Measurements from ENCODE around the gene KIFAP3.
"Not testable (repeated sequence)": the region's sequence is repeated elsewhere in the genome, so short reads cannot be mapped to it uniquely, and the experiment has no call there.

KIFAP3 gene

GRCh38 chr1:169928438-169929209, 145.9 kb downstream of the KIFAP3 start:
- no peak for FAIRE-seq

GRCh38 chr1:169925505-169926482, 148.7 kb downstream of the KIFAP3 start:
- no peak for DNase-seq (ENCODE audit: insufficient read length, low spot score)
- FAIRE-seq = no peak

More at GRCh38 chr1:169928438-169929209, 145.9 kb downstream of the KIFAP3 start:
- peak; percentile 24 for DNase-seq (ENCODE audit: insufficient read length, low spot score)

GRCh38 chr1:169924829-169925228, 149.7 kb downstream of the KIFAP3 start:
- DNase-seq (ENCODE audit: insufficient read length, low spot score) (no peak), FAIRE-seq (no peak)

- FAIRE-seq (no peak), DNase-seq (ENCODE audit: insufficient read length, low spot score) (no peak)
These were observed 150.4 kb downstream of the KIFAP3 start for GRCh38 chr1:169924063-169924462.

GRCh38 chr1:169921080-169921479, 153.4 kb downstream of the KIFAP3 start:
- DNase-seq (ENCODE audit: insufficient read length, low spot score) (no peak), FAIRE-seq (no peak)

- DNase-seq (ENCODE audit: insufficient read length, low spot score) = no peak
- no peak for FAIRE-seq
These were observed 155.6 kb downstream of the KIFAP3 start for GRCh38 chr1:169918927-169919326.

- FAIRE-seq; DNase-seq (ENCODE audit: insufficient read length, low spot score): not testable (repeated sequence)
These were observed 156.3 kb downstream of the KIFAP3 start for GRCh38 chr1:169918220-169918619.

- DNase-seq (ENCODE audit: insufficient read length, low spot score) (no peak), FAIRE-seq (no peak)
These were observed 159.3 kb downstream of the KIFAP3 start for GRCh38 chr1:169915150-169915549.

- no peak for FAIRE-seq
These were observed 160.0 kb downstream of the KIFAP3 start for GRCh38 chr1:169914531-169914930.

GRCh38 chr1:169909499-169909898, 165.0 kb downstream of the KIFAP3 start:
- DNase-seq (ENCODE audit: insufficient read length, low spot score) = no peak
- no peak for FAIRE-seq

More at GRCh38 chr1:169914531-169914930, 160.0 kb downstream of the KIFAP3 start:
- no peak for DNase-seq (ENCODE audit: insufficient read length, low spot score)

- DNase-seq (ENCODE audit: insufficient read length, low spot score) (no peak), FAIRE-seq (no peak)
These were observed 167.6 kb downstream of the KIFAP3 start for GRCh38 chr1:169906938-169907337.

- no peak for FAIRE-seq
- no peak for DNase-seq (ENCODE audit: insufficient read length, low spot score)
These were observed 169.7 kb downstream of the KIFAP3 start for GRCh38 chr1:169904834-169905233.

GRCh38 chr1:169902751-169903150, 171.7 kb downstream of the KIFAP3 start:
- DNase-seq (ENCODE audit: insufficient read length, low spot score) (no peak), FAIRE-seq (no peak)

- FAIRE-seq = no peak
These were observed 173.4 kb downstream of the KIFAP3 start for GRCh38 chr1:169901115-169901514.

GRCh38 chr1:169900571-169900970, 173.9 kb downstream of the KIFAP3 start:
- DNase-seq (ENCODE audit: insufficient read length, low spot score) = no peak
- no peak for FAIRE-seq

More at GRCh38 chr1:169901115-169901514, 173.4 kb downstream of the KIFAP3 start:
- DNase-seq (ENCODE audit: insufficient read length, low spot score) = no peak

- FAIRE-seq = no peak
These were observed 174.8 kb downstream of the KIFAP3 start for GRCh38 chr1:169899519-169900217.

GRCh38 chr1:169896013-169896412, 178.5 kb downstream of the KIFAP3 start:
- DNase-seq (ENCODE audit: insufficient read length, low spot score) (no peak), FAIRE-seq (no peak)

More at GRCh38 chr1:169899519-169900217, 174.8 kb downstream of the KIFAP3 start:
- DNase-seq (ENCODE audit: insufficient read length, low spot score) = no peak

GRCh38 chr1:169894424-169895145, 179.9 kb downstream of the KIFAP3 start:
- FAIRE-seq (no peak), DNase-seq (ENCODE audit: insufficient read length, low spot score) (no peak)

- DNase-seq (ENCODE audit: insufficient read length, low spot score) = peak; percentile 96
- peak; percentile 74 for FAIRE-seq
These were observed 180.7 kb downstream of the KIFAP3 start, which contains the start of gene SCYL3 for GRCh38 chr1:169893645-169894423. Gene SCYL3, minus strand, starts transcription at chr1:169893896. Its CDS starts 5,056 bp downstream, at chr1:169888840.
